Measurements from ENCODE around the gene TMEM259.
A peak's percentile ranks its signal among the peaks of the same experiment; 100 is the strongest.

The TMEM259 gene

DNA sequence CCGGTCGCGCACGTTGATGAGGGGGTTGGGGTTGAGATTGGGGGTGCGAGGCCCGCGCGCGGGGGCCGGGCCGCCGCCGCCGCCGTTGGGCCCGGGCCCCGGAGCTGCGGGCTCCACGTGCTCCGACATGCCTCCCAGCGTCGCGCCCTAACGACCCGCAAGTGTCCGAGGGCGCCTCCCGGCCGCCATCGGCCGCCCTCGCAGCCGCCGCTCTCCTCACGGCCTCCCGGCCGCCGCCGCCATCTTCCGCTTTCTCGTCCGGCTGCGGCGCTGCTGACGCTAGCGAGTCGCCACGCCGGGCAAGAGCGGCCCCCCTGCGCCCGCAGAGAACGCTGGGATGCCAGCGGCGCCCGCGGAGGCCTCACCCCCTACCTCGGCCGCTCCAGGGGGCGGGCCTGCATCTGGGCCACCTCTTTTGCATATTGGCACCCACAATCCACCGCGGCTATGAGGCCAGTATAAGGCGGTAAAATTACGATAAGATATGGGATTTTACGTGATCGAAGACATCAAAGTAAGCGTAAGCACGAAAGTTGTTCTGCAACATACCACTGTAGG, at the start of gene TMEM259:
Gene TMEM259, minus strand, starts transcription at position 256 of the 558 bp plus-strand sequence. Its CDS starts 127 bp downstream, at position 129.
- peak; percentile 96 for DNase-seq

GRCh38 chr19:1070576-1070930, 49.6 kb upstream of the TMEM259 start:
- no peak for DNase-seq

DNA sequence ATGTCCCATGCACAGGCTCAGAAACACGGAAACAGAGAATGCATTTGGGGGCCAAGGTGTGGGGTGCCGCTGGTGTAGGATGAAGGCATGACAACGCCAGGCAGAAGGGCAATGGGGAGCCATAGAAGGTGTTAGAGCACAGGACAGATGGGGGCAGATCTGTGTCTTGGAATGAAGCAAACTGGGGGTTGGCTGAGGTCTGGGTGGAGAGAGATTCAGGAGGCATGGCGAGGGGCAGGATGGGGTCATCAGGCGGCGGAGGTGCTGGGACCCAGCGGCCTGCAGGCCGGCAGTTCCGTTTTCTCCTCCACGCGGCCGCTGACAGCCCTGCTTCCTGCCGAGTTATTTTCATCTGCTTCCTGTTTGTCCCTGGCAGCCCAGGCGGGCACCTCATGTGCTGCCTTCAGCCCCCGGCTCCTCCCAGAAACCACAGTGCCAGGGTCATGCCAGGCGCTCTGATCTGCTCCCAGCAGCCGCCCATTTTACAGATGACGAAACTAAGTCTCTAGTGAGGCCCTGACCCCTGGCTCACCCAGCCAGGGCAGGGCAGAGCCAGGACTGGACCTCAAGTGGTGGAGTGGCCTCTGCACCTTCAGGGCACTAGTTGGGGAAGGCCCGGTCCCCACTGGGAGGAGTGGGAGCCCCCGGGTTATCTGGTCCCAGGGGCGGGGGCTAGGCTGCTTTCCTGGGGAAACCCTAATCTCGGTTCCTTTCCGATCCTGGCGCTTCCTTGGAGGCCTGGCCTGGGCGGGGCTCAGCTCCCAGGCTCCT, 48.3 kb upstream of the TMEM259 start:
- peak; percentile 76 for DNase-seq

- DNase-seq: peak; percentile 73
Measured at GRCh38 chr19:1068009-1069001, 47.4 kb upstream of the TMEM259 start.

DNA sequence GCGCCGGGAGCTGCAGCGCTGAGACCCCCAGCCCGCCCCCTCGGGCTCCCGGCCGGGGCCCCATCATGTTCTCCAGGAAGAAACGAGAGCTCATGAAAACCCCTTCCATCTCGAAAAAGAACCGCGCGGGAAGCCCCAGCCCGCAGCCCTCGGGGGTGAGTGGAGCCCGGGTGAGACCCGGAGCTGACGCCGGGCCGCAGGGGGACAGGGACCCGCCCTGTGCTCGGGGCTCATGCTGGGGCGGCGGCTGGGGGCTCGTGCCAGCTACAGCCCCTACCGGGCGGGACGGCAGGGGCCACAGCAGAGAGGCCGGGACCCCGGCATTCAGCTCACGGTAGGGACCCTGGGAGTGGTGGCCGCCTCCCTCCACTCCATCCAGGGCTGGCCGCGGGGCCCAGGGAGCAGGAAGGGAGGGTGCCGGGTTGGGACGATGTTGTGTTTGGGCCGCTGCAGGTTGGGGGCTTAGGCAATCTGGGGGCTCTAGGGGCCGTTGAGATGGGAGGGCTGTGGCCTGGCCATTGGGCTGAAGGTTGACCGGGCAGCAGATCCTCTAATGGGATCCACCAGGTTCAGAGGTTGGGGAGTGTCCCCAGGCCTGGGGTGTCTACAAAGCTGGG, 46.5 kb upstream of the TMEM259 start:
- DNase-seq: no peak

DNA sequence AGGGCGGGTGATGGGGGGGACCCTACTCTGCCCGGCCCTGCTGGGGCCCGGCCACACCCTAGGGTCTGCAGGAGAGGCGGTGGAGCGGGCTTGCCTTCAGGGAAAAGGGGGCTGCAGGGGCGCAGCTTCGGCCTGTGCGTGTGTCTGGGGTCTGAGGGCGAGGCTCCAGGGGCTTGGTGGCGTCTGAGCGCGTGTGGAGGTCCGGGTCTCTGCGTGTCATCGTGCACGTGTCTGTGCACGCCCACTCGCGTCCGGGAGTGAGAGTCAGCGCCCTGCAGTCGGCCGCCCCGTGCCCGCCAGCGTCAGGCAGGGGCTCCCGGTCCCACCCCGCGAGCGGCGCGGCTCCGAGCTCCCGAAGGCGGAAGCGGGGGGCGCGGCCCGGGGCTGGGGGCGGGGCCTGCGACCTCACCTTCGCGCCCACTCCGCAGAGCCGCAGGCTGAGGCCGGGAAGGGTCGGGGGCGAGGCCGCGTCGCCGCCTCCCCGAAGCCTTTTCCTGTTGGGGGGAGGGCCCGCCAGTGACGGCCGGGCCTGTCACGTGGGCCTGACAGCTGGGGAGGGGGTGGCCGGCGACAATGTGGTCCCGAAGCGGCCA, 45.9 kb upstream of the TMEM259 start, which contains the start of gene ARHGAP45:
Gene ARHGAP45, plus strand, starts transcription at position 420 of the 593 bp plus-strand sequence. CDS start 239 bp downstream, outside the sequence.
- DNase-seq: peak; percentile 80

GRCh38 chr19:1066251-1066747, 45.4 kb upstream of the TMEM259 start:
- DNase-seq: no peak

DNA sequence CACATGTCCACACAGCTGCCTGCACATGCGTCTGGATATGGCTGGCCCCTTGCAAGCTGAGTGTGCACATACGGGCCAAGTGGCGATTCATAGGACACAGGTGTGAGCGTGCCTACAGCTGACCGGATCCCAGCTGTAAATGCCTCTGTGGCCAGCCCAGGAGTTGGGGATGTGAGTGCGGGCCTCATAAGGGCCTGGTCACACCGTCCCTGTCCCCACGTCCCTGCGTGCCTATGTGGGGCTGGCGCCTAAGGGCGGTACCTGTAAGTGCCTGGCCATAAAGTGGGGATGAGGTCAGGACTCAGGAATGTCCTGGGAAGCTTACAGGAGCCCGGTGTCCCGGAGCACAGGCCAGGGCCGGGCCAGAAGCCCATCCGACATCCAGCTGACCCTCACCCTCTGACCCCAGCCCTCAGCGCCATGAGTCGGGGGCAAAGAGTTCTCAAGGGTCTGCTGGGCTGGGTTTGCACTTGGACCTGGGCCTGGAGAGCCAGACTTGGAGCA, 44.7 kb upstream of the TMEM259 start:
- DNase-seq: no peak

- peak; percentile 66 for DNase-seq
Measured at GRCh38 chr19:1064661-1065605, 44.0 kb upstream of the TMEM259 start.

- no peak for DNase-seq
Measured at GRCh38 chr19:1063909-1064660, 43.2 kb upstream of the TMEM259 start.

GRCh38 chr19:1063030-1063908, 42.3 kb upstream of the TMEM259 start:
- peak; percentile 43 for DNase-seq

DNA sequence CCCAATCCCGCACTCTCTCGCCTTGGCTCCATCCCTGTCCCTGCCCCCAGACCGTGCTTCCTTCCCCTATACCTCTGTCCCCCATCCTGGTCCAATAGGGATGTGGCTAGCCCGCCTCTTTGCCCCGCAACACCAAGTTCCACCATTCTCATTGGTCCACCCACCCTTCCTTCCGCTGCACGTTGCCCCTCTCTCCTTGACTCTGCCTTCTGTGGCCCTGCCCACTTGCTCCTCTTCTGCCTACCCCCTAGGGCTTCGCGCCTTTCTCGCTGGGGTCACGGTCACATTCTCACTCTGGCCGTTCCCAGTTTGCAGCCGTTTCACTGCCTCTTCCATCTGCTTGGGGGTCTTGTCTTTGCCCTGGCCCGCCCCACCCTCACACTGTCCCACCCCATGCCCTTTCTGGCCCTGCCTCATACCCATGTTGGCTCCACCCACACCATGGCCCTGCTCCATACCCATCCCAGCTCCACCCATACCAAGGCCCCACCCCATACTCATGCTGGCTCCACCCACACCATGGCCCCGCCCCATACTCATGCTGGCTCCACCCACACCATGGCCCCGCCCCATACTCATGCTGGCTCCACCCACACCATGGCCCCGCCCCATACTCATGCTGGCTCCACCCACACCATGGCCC, 41.6 kb upstream of the TMEM259 start:
- no peak for DNase-seq

- no peak for DNase-seq
Measured at GRCh38 chr19:1061987-1062386, 41.1 kb upstream of the TMEM259 start.

GRCh38 chr19:1060689-1061088, 39.8 kb upstream of the TMEM259 start:
- DNase-seq: no peak

GRCh38 chr19:1058112-1058511, 37.2 kb upstream of the TMEM259 start:
- DNase-seq: no peak

GRCh38 chr19:1057176-1057855, 36.4 kb upstream of the TMEM259 start:
- peak; percentile 48 for DNase-seq

DNA sequence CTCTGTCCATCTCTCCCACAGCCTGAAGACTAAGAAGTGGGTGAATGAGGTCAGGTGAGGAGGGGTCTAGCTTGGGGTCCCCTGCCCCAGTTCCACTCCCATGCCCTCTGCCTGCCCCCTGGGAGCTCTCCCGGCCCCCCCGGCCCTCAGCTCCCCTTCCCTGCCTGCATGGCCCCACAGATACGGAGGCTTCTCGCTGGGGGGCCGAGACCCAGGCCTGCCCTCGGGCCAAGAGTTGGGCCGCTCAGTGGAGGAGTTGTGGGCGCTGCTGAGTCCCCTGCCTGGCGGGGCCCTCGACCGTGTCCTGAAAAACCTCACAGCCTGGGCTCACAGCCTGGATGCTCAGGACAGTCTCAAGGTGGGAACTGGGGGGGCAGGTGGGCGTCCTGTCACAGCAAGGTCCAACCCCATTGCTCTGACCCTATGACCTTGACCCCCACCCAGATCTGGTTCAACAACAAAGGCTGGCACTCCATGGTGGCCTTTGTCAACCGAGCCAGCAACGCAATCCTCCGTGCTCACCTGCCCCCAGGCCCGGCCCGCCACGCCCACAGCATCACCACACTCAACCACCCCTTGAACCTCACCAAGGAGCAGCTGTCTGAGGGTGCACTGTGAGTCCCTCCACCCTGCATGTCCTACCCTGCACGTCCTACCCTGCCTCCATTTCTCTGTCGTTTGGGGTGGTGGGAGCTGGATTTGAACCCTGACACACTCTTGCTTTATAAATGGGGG, 35.1 kb upstream of the TMEM259 start:
- DNase-seq: no peak
